ENCODE results near the gene BAHCC1.

GRCh38 chr17:81411305-81411704 lies 16.0 kb downstream of the BAHCC1 start:
- no peak for TF ChIP-seq POLR2A (IDR thresholded peaks at IDR 0.05; ENCODE audit: low read depth, low read length)
- no peak for TF ChIP-seq POLR2AphosphoS5 (IDR thresholded peaks at IDR 0.05; ENCODE audit: low read depth, low read length)

All from GM12892 (cell line).